Esophagus squamous epithelium (tissue), 4 donors: ENCODE results near the gene TBX4.

ENCODE experiments used
- CTCF ChIP-seq, 6 experiments: fragments of 450-650 bp in 4 of 6; fragments of 200-600 bp in 2 of 6; sonication (generic) in 2 of 6; IDR thresholded peaks; one replicate each; pipeline ENCODE4 v1.5.1; 2016 to 2019; ENCODE audit warnings: antibody characterized with exemption in 6 of 6, mild to moderate bottlenecking in 4 of 6, moderate library complexity in 4 of 6
- POLR2A ChIP-seq, 4 donors: fragments of 450-650 bp; IDR thresholded peaks; one replicate each; pipeline ENCODE4 v1.6.1; 2017; ENCODE audit warnings: antibody characterized with exemption in 4 of 4, mild to moderate bottlenecking in 4 of 4, moderate library complexity in 3 of 4

GRCh38 chr17:61503961-61504360 is 51.7 kb downstream of the TBX4 start:
- TF ChIP-seq POLR2A (IDR thresholded peaks at IDR 0.05) (no peak), CTCF (IDR thresholded peaks at IDR 0.05) (no peak)
